RPMI7951 (cell line): ENCODE results near the gene ZBTB20. TPM values are rescaled to one million over a fixed set of nuclear protein-coding genes. Genes with fewer than 3 reads are reported as not detected.
A peak's percentile ranks its signal among the peaks of the same experiment; 100 is the strongest.

Source experiments
- DNase-seq: peaks from one replicate; pipeline ENCODE4 v3.0.0-alpha.2; 2012; ENCODE audit warnings: low read depth
- total RNA-seq: library from RNA; depleted of rRNA; stranded (reverse); fragments of >200 nt; shearing (Covaris generic); gene quantifications from 2 replicates; pipeline ENCODE4 v1.2.3, GENCODE V29; 2014

Gene ZBTB20
- total RNA-seq, 1 experiment from 2014 or later: 9.0 TPM

GRCh38 chr3:115089481-115089880, 57.6 kb downstream of the ZBTB20 start:
- DNase-seq: no peak

GRCh38 chr3:115087512-115087911, 59.6 kb downstream of the ZBTB20 start:
- no peak for DNase-seq

- no peak for DNase-seq
Observed at GRCh38 chr3:115086344-115086743, 60.7 kb downstream of the ZBTB20 start.

- DNase-seq: peak; percentile 64
Observed at GRCh38 chr3:115085197-115085865, 61.8 kb downstream of the ZBTB20 start.

- DNase-seq: no peak
Observed at GRCh38 chr3:115084686-115085085, 62.4 kb downstream of the ZBTB20 start.

GRCh38 chr3:115082260-115082659, 64.8 kb downstream of the ZBTB20 start:
- DNase-seq: no peak

GRCh38 chr3:115081444-115081843, 65.6 kb downstream of the ZBTB20 start:
- no peak for DNase-seq

- DNase-seq: no peak
Observed at GRCh38 chr3:115077501-115078250, 69.4 kb downstream of the ZBTB20 start.

GRCh38 chr3:115074502-115074901, 72.6 kb downstream of the ZBTB20 start:
- no peak for DNase-seq

- DNase-seq: peak; percentile 76
Observed at GRCh38 chr3:115072265-115073021, 74.6 kb downstream of the ZBTB20 start.

GRCh38 chr3:115071601-115072000, 75.5 kb downstream of the ZBTB20 start:
- peak; percentile 82 for DNase-seq

GRCh38 chr3:115071166-115071565, 75.9 kb downstream of the ZBTB20 start:
- DNase-seq: peak; percentile 9

- DNase-seq: no peak
Observed at GRCh38 chr3:115068799-115069198, 78.3 kb downstream of the ZBTB20 start.

- DNase-seq: peak; percentile 78
Observed at GRCh38 chr3:115062412-115062956, 84.6 kb downstream of the ZBTB20 start.

GRCh38 chr3:115062009-115062408, 85.1 kb downstream of the ZBTB20 start:
- DNase-seq: peak; percentile 53

GRCh38 chr3:115052906-115053305, 94.2 kb downstream of the ZBTB20 start:
- peak; percentile 11 for DNase-seq

- no peak for DNase-seq
Observed at GRCh38 chr3:115042351-115042750, 104.7 kb downstream of the ZBTB20 start.

GRCh38 chr3:115040673-115041286, 106.3 kb downstream of the ZBTB20 start:
- DNase-seq: peak; percentile 57

GRCh38 chr3:115040246-115040645, 106.8 kb downstream of the ZBTB20 start:
- no peak for DNase-seq

- DNase-seq: no peak
Observed at GRCh38 chr3:115038817-115039216, 108.3 kb downstream of the ZBTB20 start.

- DNase-seq: no peak
Observed at GRCh38 chr3:115022835-115023398, 124.2 kb downstream of the ZBTB20 start.
